ENCODE data around the gene INO80D.
A peak's percentile ranks its signal among the peaks of the same experiment; 100 is the strongest.

INO80D gene

GRCh38 chr2:205975082-205975949, 110.7 kb downstream of the INO80D start:
- no peak for DNase-seq

GRCh38 chr2:205972113-205972512, 113.9 kb downstream of the INO80D start:
- DNase-seq: no peak

GRCh38 chr2:205970348-205970747, 115.6 kb downstream of the INO80D start:
- DNase-seq: no peak

GRCh38 chr2:205969584-205969983, 116.4 kb downstream of the INO80D start:
- DNase-seq: no peak

GRCh38 chr2:205967391-205968075, 118.4 kb downstream of the INO80D start:
- DNase-seq: no peak

GRCh38 chr2:205965707-205966106, 120.3 kb downstream of the INO80D start:
- DNase-seq: no peak

- no peak for DNase-seq
Measured at GRCh38 chr2:205964111-205964761, 121.7 kb downstream of the INO80D start.

GRCh38 chr2:205959521-205959920, 126.5 kb downstream of the INO80D start:
- DNase-seq: no peak

- DNase-seq: no peak
Measured at GRCh38 chr2:205957452-205958154, 128.4 kb downstream of the INO80D start.

- DNase-seq: no peak
Measured at GRCh38 chr2:205954707-205955106, 131.3 kb downstream of the INO80D start.

- DNase-seq: no peak
Measured at GRCh38 chr2:205952282-205952681, 133.7 kb downstream of the INO80D start.

- no peak for DNase-seq
Measured at GRCh38 chr2:205948883-205949282, 137.1 kb downstream of the INO80D start.

- DNase-seq: no peak
Measured at GRCh38 chr2:205948496-205948837, 137.5 kb downstream of the INO80D start.

- peak; percentile 27 for DNase-seq
Measured at GRCh38 chr2:205947621-205948495, 138.1 kb downstream of the INO80D start.

- DNase-seq: no peak
Measured at GRCh38 chr2:205946226-205946625, 139.7 kb downstream of the INO80D start.

Data from NCI-H446 treated with DMSO at 0.1 percent for 48 hours (cell line).